Fibroblast of lung (primary cell): ENCODE measurements around the gene CCDC3.

Experiments used
- CTCF ChIP-seq, 2 donors: IDR thresholded peaks in 1 of 2; conservative IDR thresholded peaks in 1 of 2; 1 replicate in 1 of 2; 2 replicates in 1 of 2; pipeline ENCODE4 v1.5.1; 2011 to 2012; ENCODE audit warnings: low read length in 2 of 2, control low read depth in 1 of 2, inconsistent platforms in 1 of 2, low read depth in 1 of 2, mild to moderate bottlenecking in 1 of 2
- EZH2 ChIP-seq: IDR thresholded peaks from 2 replicates; pipeline ENCODE4 v1.5.1; 2012; ENCODE audit warnings: low read length, control low read depth, mild to moderate bottlenecking; ENCODE audit errors: missing control alignments

GRCh38 chr10:12869427-12869826, 132.1 kb downstream of the CCDC3 start:
- TF ChIP-seq CTCF (conservative IDR thresholded peaks at IDR 0.05 in 1 of 2, IDR thresholded peaks at IDR 0.05 in 1 of 2; ENCODE audit: low read depth in 1 of 2, low read length in 2 of 2) = no peak
- TF ChIP-seq EZH2 = no peak
